NB4 (cell line): ENCODE results near the gene RSPRY1.
"Not testable (repeated sequence)": the region's sequence is repeated elsewhere in the genome, so short reads cannot be mapped to it uniquely, and the experiment has no call there.

Source experiments
- CTCF ChIP-seq: IDR thresholded peaks from one replicate; pipeline ENCODE4 v1.5.1; 2012; ENCODE audit warnings: low read depth, low read length
- POLR2A ChIP-seq: IDR thresholded peaks from 2 replicates; pipeline ENCODE4 v1.6.1; 2011; ENCODE audit warnings: mild to moderate bottlenecking; ENCODE audit not compliant: insufficient read length; ENCODE audit errors: extremely low read depth

DNA sequence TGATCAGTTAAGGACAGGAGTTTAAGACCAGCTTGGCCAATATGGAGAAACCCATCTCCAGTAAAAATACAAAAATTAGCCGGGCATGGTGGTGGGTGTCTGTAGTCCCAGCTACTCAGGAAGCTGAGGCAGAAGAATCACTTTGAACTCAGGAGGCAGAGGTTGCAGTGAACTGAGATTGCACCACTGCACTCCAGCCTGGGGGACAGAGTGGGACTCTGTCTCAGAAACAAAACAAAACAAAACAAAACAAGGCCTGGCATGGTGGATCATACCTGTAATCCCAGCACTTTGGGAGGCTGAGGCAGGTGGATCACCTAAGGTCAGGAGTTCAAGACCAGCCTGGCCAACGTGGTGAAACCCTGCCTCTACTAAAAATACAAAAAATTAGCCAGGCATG is 81.2 kb downstream of the RSPRY1 start:
- TF ChIP-seq CTCF, POLR2A: not testable (repeated sequence)
